Neural cell (in vitro differentiated cells): ENCODE data around the gene SRP19.

Experiments used
- EP300 ChIP-seq: fragments of 450-650 bp; conservative IDR thresholded peaks from 2 replicates; pipeline ENCODE4 v1.6.1; 2014; ENCODE audit warnings: antibody characterized with exemption, mild to moderate bottlenecking, moderate library complexity; ENCODE audit not compliant: poor library complexity, severe bottlenecking
- EZH2 ChIP-seq: fragments of 200-600, 300-800 bp; shearing (Covaris generic), sonication (generic); IDR thresholded peaks from 2 replicates; pipeline ENCODE4 v1.6.1; 2014; ENCODE audit warnings: antibody characterized with exemption, low read length, borderline replicate concordance, mild to moderate bottlenecking; ENCODE audit not compliant: insufficient read depth, poor library complexity, severe bottlenecking
- MXI1 ChIP-seq: fragments of 450-650 bp; conservative IDR thresholded peaks from 2 replicates; pipeline ENCODE4 v1.6.1; 2014; ENCODE audit warnings: antibody characterized with exemption, mild to moderate bottlenecking; ENCODE audit not compliant: poor library complexity, severe bottlenecking
- POLR2AphosphoS5 ChIP-seq: IDR thresholded peaks from 2 replicates; pipeline ENCODE4 v1.6.1; 2012
- RAD21 ChIP-seq: fragments of 450-650 bp; conservative IDR thresholded peaks from 2 replicates; pipeline ENCODE4 v1.6.1; 2014; ENCODE audit warnings: antibody characterized with exemption, mild to moderate bottlenecking, moderate library complexity
- SMC3 ChIP-seq: fragments of 450-650 bp; conservative IDR thresholded peaks from 2 replicates; pipeline ENCODE4 v1.6.1; 2014; ENCODE audit warnings: antibody characterized with exemption, mild to moderate bottlenecking, moderate library complexity; ENCODE audit not compliant: poor library complexity
- TAF1 ChIP-seq: IDR thresholded peaks from 2 replicates; pipeline ENCODE4 v1.6.1; 2012; ENCODE audit warnings: low read depth
- TF ChIP-seq, protein P1 (sequence below): fragments of 450-650 bp; IDR thresholded peaks from 2 replicates; pipeline ENCODE4 v1.5.1; 2014; ENCODE audit warnings: antibody characterized with exemption, mild to moderate bottlenecking, moderate library complexity; ENCODE audit not compliant: poor library complexity, severe bottlenecking
- TF ChIP-seq, protein P2 (sequence below): IDR thresholded peaks from 2 replicates; pipeline ENCODE4 v1.6.1; 2012; ENCODE audit warnings: borderline replicate concordance

DNA sequence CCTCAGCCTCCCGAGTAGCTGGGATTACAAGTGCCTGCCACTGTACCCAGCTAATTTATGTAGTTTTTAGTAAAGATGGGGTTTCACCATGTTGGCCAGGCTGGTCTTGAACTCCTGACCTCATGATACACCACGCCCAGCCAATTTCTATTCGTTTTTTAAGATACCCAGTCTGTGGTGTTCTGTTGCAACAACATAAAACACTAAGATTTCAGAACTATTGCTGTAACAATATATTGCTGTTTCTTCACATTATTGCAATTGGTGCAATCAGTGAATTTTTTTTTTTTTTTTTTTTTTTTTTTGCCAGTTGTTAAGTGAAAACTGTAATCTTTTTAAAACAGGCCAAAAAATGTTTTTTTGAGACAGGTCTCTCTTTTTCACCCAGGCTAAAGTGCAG, 9.9 kb downstream of the SRP19 start:
- TF ChIP-seq MXI1 = no peak
- TF ChIP-seq, protein P1, sequence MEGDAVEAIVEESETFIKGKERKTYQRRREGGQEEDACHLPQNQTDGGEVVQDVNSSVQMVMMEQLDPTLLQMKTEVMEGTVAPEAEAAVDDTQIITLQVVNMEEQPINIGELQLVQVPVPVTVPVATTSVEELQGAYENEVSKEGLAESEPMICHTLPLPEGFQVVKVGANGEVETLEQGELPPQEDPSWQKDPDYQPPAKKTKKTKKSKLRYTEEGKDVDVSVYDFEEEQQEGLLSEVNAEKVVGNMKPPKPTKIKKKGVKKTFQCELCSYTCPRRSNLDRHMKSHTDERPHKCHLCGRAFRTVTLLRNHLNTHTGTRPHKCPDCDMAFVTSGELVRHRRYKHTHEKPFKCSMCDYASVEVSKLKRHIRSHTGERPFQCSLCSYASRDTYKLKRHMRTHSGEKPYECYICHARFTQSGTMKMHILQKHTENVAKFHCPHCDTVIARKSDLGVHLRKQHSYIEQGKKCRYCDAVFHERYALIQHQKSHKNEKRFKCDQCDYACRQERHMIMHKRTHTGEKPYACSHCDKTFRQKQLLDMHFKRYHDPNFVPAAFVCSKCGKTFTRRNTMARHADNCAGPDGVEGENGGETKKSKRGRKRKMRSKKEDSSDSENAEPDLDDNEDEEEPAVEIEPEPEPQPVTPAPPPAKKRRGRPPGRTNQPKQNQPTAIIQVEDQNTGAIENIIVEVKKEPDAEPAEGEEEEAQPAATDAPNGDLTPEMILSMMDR = no peak
- no peak for TF ChIP-seq SMC3
- TF ChIP-seq EP300 = no peak
- TF ChIP-seq POLR2AphosphoS5 = no peak
- no peak for TF ChIP-seq RAD21
- no peak for TF ChIP-seq EZH2
- no peak for TF ChIP-seq TAF1
- TF ChIP-seq, protein P2, sequence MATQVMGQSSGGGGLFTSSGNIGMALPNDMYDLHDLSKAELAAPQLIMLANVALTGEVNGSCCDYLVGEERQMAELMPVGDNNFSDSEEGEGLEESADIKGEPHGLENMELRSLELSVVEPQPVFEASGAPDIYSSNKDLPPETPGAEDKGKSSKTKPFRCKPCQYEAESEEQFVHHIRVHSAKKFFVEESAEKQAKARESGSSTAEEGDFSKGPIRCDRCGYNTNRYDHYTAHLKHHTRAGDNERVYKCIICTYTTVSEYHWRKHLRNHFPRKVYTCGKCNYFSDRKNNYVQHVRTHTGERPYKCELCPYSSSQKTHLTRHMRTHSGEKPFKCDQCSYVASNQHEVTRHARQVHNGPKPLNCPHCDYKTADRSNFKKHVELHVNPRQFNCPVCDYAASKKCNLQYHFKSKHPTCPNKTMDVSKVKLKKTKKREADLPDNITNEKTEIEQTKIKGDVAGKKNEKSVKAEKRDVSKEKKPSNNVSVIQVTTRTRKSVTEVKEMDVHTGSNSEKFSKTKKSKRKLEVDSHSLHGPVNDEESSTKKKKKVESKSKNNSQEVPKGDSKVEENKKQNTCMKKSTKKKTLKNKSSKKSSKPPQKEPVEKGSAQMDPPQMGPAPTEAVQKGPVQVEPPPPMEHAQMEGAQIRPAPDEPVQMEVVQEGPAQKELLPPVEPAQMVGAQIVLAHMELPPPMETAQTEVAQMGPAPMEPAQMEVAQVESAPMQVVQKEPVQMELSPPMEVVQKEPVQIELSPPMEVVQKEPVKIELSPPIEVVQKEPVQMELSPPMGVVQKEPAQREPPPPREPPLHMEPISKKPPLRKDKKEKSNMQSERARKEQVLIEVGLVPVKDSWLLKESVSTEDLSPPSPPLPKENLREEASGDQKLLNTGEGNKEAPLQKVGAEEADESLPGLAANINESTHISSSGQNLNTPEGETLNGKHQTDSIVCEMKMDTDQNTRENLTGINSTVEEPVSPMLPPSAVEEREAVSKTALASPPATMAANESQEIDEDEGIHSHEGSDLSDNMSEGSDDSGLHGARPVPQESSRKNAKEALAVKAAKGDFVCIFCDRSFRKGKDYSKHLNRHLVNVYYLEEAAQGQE = no peak
